HG02852 (cell line): ENCODE data around the gene ZSCAN18.
A peak's percentile ranks its signal among the peaks of the same experiment; 100 is the strongest.
"Not testable (repeated sequence)": the region's sequence is repeated elsewhere in the genome, so short reads cannot be mapped to it uniquely, and the experiment has no call there.

Experiments used
- ATAC-seq: cut with Tn5 transposase; IDR thresholded peaks from one replicate; pipeline ENCODE4 v1.9.1; 2021; ENCODE audit warnings: mild to moderate bottlenecking, moderate library complexity; ENCODE audit not compliant: unreplicated experiment

The ZSCAN18 gene, protein sequence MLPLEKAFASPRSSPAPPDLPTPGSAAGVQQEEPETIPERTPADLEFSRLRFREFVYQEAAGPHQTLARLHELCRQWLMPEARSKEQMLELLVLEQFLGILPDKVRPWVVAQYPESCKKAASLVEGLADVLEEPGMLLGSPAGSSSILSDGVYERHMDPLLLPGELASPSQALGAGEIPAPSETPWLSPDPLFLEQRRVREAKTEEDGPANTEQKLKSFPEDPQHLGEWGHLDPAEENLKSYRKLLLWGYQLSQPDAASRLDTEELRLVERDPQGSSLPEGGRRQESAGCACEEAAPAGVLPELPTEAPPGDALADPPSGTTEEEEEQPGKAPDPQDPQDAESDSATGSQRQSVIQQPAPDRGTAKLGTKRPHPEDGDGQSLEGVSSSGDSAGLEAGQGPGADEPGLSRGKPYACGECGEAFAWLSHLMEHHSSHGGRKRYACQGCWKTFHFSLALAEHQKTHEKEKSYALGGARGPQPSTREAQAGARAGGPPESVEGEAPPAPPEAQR

GRCh38 chr19:58097781-58098681, at the start of gene ZSCAN18:
Gene ZSCAN18 (minus strand): TSS chr19:58098231. CDS start chr19:58090267, 7,964 bp downstream.
- peak; percentile 85 for ATAC-seq

DNA sequence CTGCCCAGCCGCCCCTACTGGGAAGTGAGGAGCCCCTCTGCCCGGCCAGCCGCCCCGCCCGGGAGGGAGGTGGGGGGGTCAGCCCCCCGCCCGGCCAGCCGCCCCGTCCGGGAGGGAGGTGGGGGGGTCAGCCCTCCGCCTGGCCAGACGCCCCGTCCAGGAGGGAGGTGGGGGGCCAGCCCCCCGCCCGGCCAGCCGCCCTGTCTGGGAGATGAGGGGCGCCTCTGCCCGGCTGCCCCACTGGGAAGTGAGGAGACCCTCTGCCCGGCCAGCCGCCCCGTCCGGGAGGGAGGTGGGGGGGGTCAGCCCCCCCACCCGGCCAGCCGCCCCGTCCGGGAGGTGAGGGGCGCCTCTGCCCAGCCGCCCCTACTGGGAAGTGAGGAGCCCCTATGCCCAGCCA, 49.4 kb upstream of the ZSCAN18 start:
- not testable (repeated sequence) for ATAC-seq

GRCh38 chr19:58145849-58146248, 47.8 kb upstream of the ZSCAN18 start:
- ATAC-seq = no peak

DNA sequence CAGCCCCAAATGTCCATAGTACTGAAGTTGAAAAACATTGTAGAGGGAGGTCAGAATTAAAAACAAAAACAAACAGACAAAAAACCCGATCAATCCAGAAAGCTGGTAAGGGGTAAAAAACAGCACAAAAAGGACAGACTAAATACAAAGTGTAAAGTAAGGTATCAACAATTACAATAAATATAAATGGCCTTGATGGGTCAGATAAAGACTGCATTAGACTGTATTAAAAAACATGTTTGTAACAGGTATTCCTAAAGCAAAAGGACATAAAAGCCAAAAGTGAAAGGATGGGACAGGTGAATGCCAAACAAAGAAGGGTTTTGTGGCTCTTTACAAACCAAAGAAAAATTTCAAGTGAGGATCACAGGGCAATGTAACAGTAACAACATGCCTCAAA, 36.2 kb upstream of the ZSCAN18 start:
- ATAC-seq = no peak

DNA sequence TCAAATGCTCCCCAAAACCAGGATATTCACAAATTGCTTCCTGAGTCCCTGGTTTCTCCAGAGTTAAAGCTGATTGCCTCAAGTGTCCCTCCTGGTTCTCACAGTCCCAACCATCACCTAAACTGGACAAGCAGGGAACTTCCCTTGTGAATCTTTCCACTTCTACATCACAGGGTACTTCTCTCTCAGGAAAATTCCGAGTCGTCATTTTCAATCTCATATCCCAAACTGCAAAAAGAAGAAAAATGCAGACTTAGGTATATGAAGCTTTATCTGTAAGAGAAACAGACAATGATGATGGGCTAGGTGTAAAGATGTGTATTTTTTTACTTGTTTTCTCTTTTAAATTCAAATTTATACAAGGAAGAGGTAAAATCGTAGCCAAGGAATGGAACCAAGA, 31.3 kb upstream of the ZSCAN18 start:
- ATAC-seq = no peak

DNA sequence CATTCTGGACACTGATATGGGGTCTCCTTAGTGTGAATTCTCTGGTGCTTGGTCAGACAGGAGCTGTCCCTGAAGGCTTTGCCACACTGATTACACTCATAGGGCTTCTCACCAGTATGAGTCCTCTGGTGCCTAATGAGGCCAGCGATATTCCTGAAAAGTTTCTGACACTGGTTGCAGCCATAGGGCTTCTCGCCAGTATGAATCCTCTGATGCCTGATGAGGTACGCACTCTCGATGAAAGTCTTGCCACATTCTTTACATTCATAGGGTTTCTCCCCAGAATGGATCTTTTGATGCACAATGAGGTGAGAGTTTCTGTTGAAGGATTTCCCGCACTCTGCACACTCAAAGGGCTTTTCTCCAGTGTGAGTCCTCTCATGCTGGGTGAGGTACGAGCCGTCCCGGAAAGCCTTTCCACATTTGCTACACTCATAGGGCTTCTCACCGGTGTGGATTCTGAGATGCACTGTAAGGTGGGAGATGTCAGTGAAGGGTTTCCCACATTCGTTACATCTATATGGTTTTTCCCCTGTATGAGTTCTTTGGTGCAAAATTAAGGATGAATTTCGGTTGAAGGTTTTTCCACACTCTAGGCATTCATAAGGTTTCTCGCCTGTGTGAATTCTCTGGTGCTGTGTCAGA, 30.1 kb upstream of the ZSCAN18 start:
- ATAC-seq = no peak

- ATAC-seq = no peak
Observed at GRCh38 chr19:58123354-58123753, 25.3 kb upstream of the ZSCAN18 start.

- ATAC-seq = no peak
Observed at GRCh38 chr19:58118979-58119733, 21.1 kb upstream of the ZSCAN18 start.

DNA sequence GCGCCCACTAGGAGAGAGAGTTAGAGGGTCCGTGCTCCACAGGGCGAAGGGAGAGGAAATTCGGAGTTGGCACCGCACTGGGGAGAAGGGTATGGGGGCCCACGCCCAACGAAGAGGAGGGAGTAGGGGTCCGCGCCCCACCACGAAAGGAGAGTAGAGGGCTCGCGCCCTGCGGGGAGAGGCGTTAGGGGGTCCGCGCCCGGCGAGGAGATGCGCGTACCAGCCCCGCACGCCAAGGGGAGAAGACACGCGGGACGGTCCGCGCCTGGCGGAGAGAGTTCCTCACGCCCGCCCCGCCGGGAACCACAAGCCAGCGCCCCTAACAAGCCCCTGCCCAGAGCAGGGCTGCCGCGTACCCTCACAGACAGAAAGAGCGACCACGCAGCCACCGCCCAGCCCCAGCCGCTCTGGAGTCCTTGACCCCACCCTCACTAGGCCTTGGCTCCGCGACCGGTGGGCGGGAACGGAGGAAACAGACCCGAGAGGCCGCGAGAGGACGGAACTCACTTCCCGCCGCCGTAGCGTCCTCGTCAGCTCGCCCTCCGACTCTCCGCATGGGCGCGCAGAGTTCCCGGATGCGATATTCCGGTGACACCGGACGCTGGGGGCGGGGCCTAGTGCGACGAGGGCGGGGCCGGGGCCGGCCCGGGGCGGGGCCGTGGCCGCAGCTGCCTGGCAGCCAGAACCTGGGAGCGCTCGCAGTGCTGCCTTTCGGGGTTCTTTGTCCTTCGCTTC, 20.0 kb upstream of the ZSCAN18 start:
- no peak for ATAC-seq

DNA sequence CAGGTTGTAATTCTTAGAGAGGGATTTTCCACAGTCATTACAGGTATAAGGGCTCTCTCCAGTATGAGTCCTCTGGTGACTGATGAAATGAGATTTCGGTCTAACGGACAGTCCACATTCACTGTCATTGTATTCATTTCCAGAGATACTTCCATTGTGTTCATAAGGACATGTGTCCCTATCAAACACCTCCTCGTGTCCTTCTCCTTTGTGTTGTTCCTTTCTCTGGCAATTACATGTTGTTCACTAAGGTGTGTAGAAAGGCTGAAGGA, 10.5 kb upstream of the ZSCAN18 start:
- ATAC-seq = no peak

- ATAC-seq = no peak
Observed at GRCh38 chr19:58107778-58108545, 9.9 kb upstream of the ZSCAN18 start.

GRCh38 chr19:58098682-58098998, 609 bp upstream of the ZSCAN18 start:
- ATAC-seq = no peak

DNA sequence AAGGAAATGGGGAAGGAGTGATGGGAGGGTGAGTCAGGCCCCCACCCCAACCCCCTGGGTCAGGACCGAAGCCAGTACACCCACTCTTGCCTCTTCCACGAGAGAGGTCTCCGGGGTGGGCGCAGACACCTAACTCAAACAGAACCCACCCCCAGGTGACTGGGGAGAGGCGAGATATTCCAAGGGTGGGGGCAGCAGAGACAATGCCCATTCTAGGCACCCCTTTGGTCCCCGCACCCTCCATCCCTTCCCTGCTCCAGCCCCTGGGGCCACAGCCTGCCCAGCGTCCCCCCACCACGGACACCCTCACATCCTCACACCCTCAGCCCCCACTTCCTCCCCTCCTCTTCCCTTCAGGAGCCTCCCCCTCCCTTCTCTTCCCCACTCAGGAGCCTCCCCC, 682 bp downstream of the ZSCAN18 start:
- no peak for ATAC-seq

- no peak for ATAC-seq
Observed at GRCh38 chr19:58096884-58097283, 1.1 kb downstream of the ZSCAN18 start.

DNA sequence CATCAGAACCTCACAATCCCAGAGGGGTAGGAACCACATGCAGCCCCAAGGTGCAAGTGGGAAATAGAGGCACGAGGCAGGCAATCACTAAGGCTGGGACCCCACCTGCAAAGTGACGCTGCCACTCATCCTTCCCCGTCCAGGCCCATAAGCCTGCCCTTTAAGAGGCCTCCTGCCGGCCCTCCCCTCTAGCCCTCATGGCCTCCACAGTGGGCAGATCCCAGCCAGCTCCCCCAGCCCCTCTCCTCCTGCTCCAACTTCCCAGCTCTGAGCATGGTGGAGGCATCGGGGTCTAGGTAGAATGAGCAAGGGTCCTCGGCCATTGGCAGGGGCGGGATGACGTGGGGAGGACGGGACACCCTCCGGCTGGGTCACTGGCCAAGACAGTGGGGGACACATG, 2.7 kb downstream of the ZSCAN18 start:
- no peak for ATAC-seq

DNA sequence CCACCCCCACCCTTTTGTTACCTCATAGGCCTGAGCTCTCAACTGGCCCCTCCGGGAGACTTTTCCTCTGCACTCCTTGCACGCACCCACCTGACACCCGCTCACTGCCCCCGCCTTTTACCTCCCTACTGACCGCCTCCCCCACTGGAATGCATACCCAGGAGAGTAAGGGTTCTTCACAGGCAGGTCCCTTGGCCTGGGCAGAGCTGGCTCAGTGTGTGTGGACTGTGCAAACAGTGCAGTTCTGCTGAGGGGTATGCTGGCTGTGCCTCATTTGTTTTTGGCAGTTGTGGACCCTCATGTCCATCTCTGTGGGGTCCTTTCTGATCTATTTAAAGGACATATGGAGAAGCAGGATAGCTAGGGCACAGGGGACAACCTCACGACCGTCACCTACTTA, 5.0 kb downstream of the ZSCAN18 start:
- no peak for ATAC-seq

DNA sequence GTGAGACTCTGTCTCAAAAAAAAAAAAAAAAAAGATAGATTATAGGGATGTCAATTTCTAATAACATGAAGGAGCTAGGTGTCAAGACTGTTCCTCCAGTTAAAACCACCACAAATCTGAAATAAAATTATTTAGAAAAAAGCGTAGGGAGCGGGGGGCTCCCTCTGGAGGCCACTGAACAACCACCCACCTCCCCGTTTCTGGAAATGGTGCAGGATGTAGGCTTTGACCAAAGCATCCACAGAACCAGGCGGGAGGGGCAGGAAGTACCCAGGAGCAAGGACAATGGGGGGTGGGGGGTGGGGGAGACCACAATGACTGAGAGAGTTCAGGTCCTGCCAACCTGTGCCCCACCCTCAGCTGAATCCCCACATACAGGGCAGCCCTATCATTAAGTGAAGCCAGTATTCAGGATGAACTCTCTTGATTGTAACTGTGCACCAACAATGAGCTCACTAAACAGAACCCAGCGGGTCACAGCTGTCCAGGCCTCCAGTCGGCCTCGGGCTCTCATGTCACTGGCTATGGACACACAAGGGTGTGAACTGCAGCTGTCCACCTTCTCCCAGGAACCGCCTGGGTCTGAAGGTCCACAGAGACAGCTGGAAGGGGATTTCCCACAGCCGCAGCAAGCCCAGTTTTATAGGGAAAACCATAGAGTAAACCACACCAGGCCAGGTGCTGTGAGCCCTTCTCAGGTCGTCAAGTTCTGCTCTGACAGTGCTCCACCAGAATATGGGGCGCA, 6.6 kb downstream of the ZSCAN18 start:
- no peak for ATAC-seq

GRCh38 chr19:58089846-58090245, 8.2 kb downstream of the ZSCAN18 start:
- ATAC-seq = no peak

DNA sequence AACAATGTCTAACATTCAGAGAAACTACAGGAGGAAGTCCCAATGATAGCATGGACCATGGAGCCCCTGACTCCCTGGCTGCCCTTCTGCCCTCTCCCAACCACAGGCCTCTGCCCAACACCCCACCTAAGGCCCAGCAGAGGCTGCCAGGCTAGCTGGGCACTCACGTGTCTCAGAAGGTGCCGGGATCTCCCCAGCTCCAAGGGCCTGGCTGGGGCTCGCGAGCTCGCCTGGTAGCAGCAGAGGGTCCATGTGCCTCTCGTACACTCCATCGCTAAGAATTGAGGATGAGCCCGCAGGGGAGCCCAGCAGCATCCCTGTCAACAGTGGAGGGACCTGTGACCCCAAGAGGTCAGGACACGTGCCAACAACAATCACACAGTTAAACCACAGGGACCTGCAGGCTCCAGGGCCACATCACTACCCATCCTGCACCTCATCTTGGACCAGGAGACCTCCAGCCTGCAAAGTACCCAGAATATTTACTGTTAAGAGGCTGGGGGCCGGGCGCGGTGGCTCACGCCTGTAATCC, 9.4 kb downstream of the ZSCAN18 start:
- ATAC-seq = no peak
